ENCODE measurements around the gene HIVEP2.

DNA sequence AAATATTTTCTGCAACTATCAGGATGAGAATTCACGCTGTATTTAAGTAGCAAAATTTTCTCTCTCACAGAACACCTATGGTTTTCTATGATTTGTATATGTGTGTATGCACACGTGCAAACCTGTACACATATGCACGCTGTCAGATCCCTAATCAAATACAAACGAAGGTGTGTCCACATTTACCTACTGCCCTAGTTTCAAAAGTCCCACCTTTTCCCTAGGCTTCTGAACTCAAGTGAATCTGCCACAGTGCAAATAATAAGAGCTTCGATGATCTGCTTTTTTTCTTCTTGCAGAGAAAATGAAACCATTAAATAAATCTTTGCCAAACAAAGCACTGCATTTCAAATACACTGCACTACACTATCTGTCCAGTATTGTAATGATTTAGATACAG lies 6.5 kb downstream of the HIVEP2 start:
- no peak for TF ChIP-seq POLR2A (IDR thresholded peaks at IDR 0.05; ENCODE audit: low read length)
- TF ChIP-seq GATA1 (IDR thresholded peaks at IDR 0.05; ENCODE audit: low read depth, low read length): no peak

Data from erythroblast (primary cell).